ENCODE results near the gene WDR5B.

- TF ChIP-seq CTCF (optimal IDR thresholded peaks at IDR 0.05 in 1 of 3, IDR thresholded peaks at IDR 0.05 in 1 of 3, conservative IDR thresholded peaks at IDR 0.05 in 1 of 3; ENCODE audit: extremely low read depth in 1 of 3, insufficient read depth in 2 of 3, low read length in 3 of 3) (no peak), EZH2 (IDR thresholded peaks at IDR 0.05; ENCODE audit: low read length) (no peak)
Measured at GRCh38 chr3:122396511-122396910, 19.4 kb downstream of the WDR5B start.
